Stomach smooth muscle (tissue), 2 donors: ENCODE data around the gene UGT1A10.
"Not testable (repeated sequence)": the region's sequence is repeated elsewhere in the genome, so short reads cannot be mapped to it uniquely, and the experiment has no call there.

Source experiments
- H3K27ac ChIP-seq: one replicate; pipeline ENCODE4 v1.7.0; 2013; ENCODE audit warnings: mild to moderate bottlenecking, low read length, inconsistent platforms
- H3K27me3 ChIP-seq, 2 donors: one replicate each; pipeline ENCODE4 v1.7.0; 2013; ENCODE audit warnings: low read length in 2 of 2; ENCODE audit not compliant: insufficient read depth in 2 of 2, control insufficient read depth in 1 of 2
- H3K36me3 ChIP-seq, 2 donors: one replicate each; pipeline ENCODE4 v1.7.0; 2013; ENCODE audit warnings: low read length in 2 of 2; ENCODE audit not compliant: control insufficient read depth in 2 of 2, insufficient read depth in 2 of 2
- H3K4me1 ChIP-seq: one replicate; pipeline ENCODE4 v1.7.0; 2013; ENCODE audit warnings: low read length; ENCODE audit not compliant: control insufficient read depth, insufficient read depth
- H3K4me3 ChIP-seq, 2 donors: one replicate each; pipeline ENCODE4 v1.7.0; 2013; ENCODE audit warnings: low read length in 2 of 2
- H3K9ac ChIP-seq, 2 donors: one replicate each; pipeline ENCODE4 v1.7.0; 2013; ENCODE audit warnings: low read length in 2 of 2, mild to moderate bottlenecking in 1 of 2
- H3K9me3 ChIP-seq, 2 donors: one replicate each; pipeline ENCODE4 v1.7.0; 2013; ENCODE audit warnings: low read length in 2 of 2; ENCODE audit not compliant: control insufficient read depth in 2 of 2
- donor health status: healthy.
- donor health status: Pancreatic carcinoma.

Gene UGT1A10

DNA sequence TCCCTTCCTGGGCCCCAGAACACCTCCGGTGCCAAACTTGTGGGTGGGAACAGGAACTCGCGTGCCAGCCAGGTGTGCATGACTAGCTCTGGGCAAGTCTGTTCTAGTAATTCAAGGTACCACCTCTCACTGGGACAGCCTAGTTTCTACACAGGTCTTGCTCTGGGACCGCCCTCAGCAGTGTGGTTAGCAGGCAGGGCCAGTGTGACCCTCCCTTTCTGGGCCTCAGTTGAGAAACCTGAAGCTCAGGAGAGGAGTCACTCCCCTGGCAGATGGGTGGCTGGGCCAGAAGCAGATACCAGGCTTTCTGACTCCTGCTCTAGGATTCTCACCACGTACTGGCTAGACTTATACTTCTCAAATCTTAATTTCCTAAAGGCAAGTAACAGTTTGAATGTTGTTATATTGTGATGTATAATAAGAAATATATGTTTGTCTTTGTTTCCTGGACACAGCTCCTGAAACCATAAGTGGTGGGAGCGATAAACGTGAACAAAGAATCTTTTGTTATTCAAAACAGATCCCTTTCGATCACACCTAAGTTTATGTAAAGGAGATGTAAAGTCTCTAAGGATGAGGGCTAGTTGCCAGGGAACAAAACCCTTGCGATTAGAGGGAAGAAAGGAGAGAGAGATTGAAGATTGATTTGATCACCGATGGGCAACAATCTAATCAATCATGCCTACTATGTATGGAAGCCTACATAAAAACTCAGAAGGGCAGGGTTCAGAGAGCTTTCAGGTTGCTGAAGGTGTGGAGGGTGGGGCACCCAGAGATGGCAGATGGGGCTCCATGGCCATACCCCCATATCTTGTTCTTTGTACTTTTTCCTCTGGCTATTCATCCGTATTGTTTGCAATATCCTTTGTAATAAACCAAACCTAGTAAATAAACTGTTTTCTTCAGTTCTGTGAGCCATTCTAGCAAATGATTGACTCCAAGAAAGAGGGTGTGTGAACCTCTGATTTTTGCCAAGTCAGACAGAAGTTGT lies 55.5 kb downstream of the UGT1A10 start:
- no peaks in the 10 kb centered on the region for H3K4me1 ChIP-seq
- H3K4me3 ChIP-seq = no peak overlapping the region
- no peak overlapping the region for H3K9ac ChIP-seq
- H3K36me3 ChIP-seq = no peaks in the 10 kb centered on the region
- H3K9me3 ChIP-seq = no peaks in the 10 kb centered on the region
- H3K27me3 ChIP-seq = peaks cover 0 to 2% of the 10 kb centered on the region in 2 donors
- H3K27ac ChIP-seq = no peak overlapping the region

DNA sequence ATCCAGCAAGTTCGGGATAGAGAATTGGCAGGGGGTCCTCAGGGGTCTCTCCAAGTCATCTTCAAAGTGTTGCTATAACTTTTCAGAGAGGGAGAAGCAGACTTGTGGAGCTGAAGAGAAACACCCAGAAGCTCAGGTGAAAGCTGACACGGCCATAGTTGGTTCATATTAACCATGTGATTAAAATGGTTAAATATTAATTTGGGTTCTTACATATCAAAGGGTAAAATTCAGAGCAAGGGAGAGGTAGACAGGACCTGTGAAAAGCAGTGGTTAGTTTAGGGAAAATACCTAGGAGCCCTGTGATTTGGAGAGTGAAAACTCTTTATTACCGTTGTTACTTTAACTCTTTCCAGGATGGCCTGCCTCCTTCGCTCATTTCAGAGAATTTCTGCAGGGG lies 56.4 kb downstream of the UGT1A10 start, which contains the start of gene UGT1A6:
UGT1A6 (plus strand) TSS at position 243 of the 400 bp plus-strand sequence; CDS start at position 358, 115 bp downstream.
- Histone ChIP-seq H3K27me3 (peaks cover 0 to 2% of the 10 kb centered on the region in 2 donors), H3K9ac (no peak within 1 kb of the TSS), H3K9me3 (no peaks in the 10 kb centered on the region), H3K27ac (no peak within 1 kb of the TSS), H3K4me1 (no peaks in the 10 kb centered on the region), H3K36me3 (no peaks in the 10 kb centered on the region), H3K4me3 (no peak within 1 kb of the TSS)

GRCh38 chr2:233693963-233694362 lies 57.7 kb downstream of the UGT1A10 start:
- H3K4me3 ChIP-seq = no peak overlapping the region
- no peaks in the 10 kb centered on the region for H3K9me3 ChIP-seq
- peaks cover 0 to 2% of the 10 kb centered on the region in 2 donors for H3K27me3 ChIP-seq
- no peak overlapping the region for H3K27ac ChIP-seq
- no peak overlapping the region for H3K9ac ChIP-seq
- no peaks in the 10 kb centered on the region for H3K36me3 ChIP-seq
- H3K4me1 ChIP-seq = no peaks in the 10 kb centered on the region

- Histone ChIP-seq H3K9me3 (no peaks in the 10 kb centered on the region), H3K27ac (no peak overlapping the region), H3K4me1 (no peaks in the 10 kb centered on the region)
Observed at GRCh38 chr2:233698740-233699139, 62.5 kb downstream of the UGT1A10 start.

DNA sequence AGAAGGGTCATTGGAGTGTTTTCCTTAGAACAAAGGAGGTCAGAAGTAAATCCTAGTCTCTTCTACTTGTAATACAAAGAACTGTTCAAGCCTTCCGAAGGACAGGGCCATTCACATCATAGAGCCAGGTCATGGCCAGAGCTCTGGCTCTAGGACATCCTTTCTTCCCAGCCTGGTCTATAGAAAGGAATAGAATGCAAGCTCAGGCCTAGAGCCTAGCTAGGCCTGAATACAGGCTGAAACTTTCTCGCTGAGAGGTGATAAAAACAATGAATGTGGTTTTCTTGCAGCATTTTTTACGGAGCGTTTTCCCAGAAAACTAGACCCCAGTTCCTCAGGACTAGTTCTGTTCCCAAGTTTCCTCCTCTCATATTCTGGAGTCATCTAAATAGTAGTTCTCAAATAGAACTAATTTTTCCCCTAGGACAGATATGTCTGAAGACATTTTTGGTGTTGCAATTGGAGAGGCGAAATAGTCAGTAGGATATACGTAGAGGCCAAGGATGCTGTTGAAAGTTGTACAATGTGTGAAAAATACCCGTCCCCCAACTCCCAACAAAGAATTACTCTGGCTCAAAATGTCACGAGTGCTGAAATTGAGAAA lies 63.3 kb downstream of the UGT1A10 start:
- H3K9me3 ChIP-seq = no peaks in the 10 kb centered on the region
- H3K4me1 ChIP-seq = no peaks in the 10 kb centered on the region
- H3K36me3 ChIP-seq = no peaks in the 10 kb centered on the region
- H3K27ac ChIP-seq = no peak overlapping the region
- no peak overlapping the region for H3K9ac ChIP-seq
- H3K27me3 ChIP-seq = no peaks in the 10 kb centered on the region
- no peak overlapping the region for H3K4me3 ChIP-seq

More at GRCh38 chr2:233698740-233699139, 62.5 kb downstream of the UGT1A10 start:
- H3K27me3 ChIP-seq = no peaks in the 10 kb centered on the region
- H3K9ac ChIP-seq = no peak overlapping the region
- H3K36me3 ChIP-seq = no peaks in the 10 kb centered on the region
- H3K4me3 ChIP-seq = no peak overlapping the region

DNA sequence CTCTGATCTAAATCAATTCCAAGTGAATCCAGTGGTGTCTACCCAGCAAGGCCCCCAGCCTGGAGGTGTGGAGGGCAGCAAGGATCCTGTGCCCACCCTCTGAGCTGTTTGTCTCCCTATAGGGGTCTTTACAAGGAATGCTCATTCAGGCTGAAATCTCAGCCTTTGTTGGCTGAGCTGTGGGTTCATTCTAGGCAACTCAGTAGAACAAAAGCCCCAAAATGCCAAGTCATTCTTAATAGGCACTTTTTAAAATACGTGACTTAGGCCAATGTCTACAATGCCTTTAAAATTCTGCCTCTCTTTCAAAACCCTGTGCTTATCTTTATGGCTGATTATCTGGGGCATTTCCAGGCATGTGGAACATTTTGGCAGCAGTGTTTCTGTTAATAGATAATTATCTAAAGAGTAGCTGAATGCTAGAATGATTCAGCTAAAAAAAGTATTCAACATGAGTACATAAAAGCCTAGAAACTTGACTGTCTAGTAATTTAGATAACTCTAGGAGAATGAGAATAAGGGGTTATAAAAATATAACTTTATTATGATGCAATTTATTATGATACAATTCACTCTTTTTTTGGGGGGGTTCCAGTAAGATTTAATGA lies 63.9 kb downstream of the UGT1A10 start:
- Histone ChIP-seq H3K27ac (no peak overlapping the region), H3K9me3 (no peaks in the 10 kb centered on the region)

DNA sequence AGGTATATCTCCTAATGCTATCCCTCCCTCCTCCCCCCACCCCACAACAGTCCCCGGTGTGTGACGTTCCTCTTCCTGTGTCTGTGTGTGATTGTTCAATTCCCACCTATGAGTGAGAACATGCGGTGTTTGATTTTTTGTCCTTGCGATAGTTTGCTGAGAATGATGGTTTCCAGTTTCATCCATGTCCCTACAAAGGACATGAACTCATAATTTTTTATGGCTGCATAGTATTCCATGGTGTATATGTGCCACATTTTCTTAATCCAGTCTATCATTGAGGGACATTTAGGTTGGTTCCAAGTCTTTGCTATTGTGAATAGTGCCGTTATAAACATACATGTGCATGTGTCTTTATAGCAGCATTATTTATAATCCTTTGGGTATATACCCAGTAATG lies 64.6 kb downstream of the UGT1A10 start:
- H3K9ac ChIP-seq, H3K4me3 ChIP-seq, H3K27ac ChIP-seq, H3K27me3 ChIP-seq, H3K4me1 ChIP-seq, H3K9me3 ChIP-seq, H3K36me3 ChIP-seq: not testable (repeated sequence)

More for the DNA sequence above, 63.9 kb downstream of the UGT1A10 start:
- H3K4me1 ChIP-seq = no peaks in the 10 kb centered on the region
- H3K27me3 ChIP-seq = no peaks in the 10 kb centered on the region
- no peak overlapping the region for H3K4me3 ChIP-seq
- H3K36me3 ChIP-seq = no peaks in the 10 kb centered on the region
- H3K9ac ChIP-seq = no peak overlapping the region

GRCh38 chr2:233702238-233702637 lies 66.0 kb downstream of the UGT1A10 start:
- H3K9ac ChIP-seq = no peak overlapping the region
- no peaks in the 10 kb centered on the region for H3K4me1 ChIP-seq
- H3K4me3 ChIP-seq = no peak overlapping the region
- no peaks in the 10 kb centered on the region for H3K36me3 ChIP-seq
- no peaks in the 10 kb centered on the region for H3K27me3 ChIP-seq
- no peak overlapping the region for H3K27ac ChIP-seq
- no peaks in the 10 kb centered on the region for H3K9me3 ChIP-seq

- Histone ChIP-seq H3K4me3 (no peak overlapping the region), H3K4me1 (no peaks in the 10 kb centered on the region), H3K27ac (no peak overlapping the region), H3K36me3 (no peaks in the 10 kb centered on the region), H3K9me3 (no peaks in the 10 kb centered on the region), H3K9ac (no peak overlapping the region), H3K27me3 (peaks cover under 1 to 2% of the 10 kb centered on the region in 2 donors)
Observed at GRCh38 chr2:233705911-233706506, 69.8 kb downstream of the UGT1A10 start.

DNA sequence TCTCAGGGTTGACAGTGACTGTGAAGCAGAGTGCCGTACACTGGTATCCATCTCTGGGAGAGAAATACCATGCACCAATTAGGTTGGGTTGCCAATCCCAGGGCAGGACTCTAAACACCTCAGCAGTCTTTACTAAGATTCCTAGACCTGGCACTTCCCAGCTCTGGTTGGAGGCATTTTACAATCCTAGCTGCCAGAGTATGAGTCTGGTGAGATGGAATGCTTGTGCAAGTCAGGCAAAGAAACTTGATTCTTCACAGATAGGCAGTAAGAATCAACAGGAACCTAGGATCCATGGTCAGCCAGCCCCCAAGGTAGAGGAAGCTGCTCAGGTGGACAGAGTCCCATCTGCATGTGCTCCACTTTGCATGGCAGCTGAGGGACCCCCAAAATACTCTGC lies 70.5 kb downstream of the UGT1A10 start:
- no peak overlapping the region for H3K9ac ChIP-seq
- H3K4me3 ChIP-seq = no peak overlapping the region
- no peaks in the 10 kb centered on the region for H3K36me3 ChIP-seq
- no peaks in the 10 kb centered on the region for H3K4me1 ChIP-seq
- peaks cover 2 to 3% of the 10 kb centered on the region in 2 donors for H3K27me3 ChIP-seq
- H3K9me3 ChIP-seq = no peaks in the 10 kb centered on the region
- H3K27ac ChIP-seq = no peak overlapping the region
